HL-60 (cell line): ENCODE results near the gene CYP27C1.

ENCODE experiments used
- POLR2AphosphoS5 ChIP-seq: IDR thresholded peaks from 2 replicates; pipeline ENCODE4 v1.6.1; 2012; ENCODE audit warnings: low read depth
- TF ChIP-seq, protein P1 (sequence below): IDR thresholded peaks from one replicate; pipeline ENCODE4 v1.5.1; 2011; ENCODE audit warnings: low read length, control low read depth, inconsistent platforms; ENCODE audit not compliant: insufficient read depth

DNA sequence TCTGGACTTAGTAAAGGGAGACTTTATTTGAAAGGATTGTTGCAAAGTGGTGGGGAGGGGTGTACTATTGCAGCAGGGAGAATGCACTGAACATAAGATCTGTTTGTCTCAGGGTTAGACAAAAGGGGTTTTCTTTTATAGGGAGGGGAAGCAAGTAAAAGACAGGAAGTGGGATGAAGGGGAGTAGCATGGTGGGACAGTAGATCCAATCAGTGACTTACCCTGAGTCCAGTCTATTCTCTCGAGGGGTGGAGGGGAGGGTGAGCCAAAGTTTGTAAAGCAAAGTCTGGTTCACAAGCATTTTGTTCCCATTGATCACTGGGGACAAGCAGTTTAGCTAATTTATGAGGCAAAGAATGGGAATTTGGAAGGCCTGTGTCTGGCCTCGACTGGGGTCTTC, 35.0 kb upstream of the CYP27C1 start:
- no peak for TF ChIP-seq POLR2AphosphoS5
- TF ChIP-seq, protein P1, sequence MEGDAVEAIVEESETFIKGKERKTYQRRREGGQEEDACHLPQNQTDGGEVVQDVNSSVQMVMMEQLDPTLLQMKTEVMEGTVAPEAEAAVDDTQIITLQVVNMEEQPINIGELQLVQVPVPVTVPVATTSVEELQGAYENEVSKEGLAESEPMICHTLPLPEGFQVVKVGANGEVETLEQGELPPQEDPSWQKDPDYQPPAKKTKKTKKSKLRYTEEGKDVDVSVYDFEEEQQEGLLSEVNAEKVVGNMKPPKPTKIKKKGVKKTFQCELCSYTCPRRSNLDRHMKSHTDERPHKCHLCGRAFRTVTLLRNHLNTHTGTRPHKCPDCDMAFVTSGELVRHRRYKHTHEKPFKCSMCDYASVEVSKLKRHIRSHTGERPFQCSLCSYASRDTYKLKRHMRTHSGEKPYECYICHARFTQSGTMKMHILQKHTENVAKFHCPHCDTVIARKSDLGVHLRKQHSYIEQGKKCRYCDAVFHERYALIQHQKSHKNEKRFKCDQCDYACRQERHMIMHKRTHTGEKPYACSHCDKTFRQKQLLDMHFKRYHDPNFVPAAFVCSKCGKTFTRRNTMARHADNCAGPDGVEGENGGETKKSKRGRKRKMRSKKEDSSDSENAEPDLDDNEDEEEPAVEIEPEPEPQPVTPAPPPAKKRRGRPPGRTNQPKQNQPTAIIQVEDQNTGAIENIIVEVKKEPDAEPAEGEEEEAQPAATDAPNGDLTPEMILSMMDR: no peak
